A549 (cell line): ENCODE data around the gene FAF1. TPM values are rescaled to one million over a fixed set of nuclear protein-coding genes. Genes with fewer than 3 reads are reported as not detected.
"Not testable (repeated sequence)": the region's sequence is repeated elsewhere in the genome, so short reads cannot be mapped to it uniquely, and the experiment has no call there.

Experiments used
- ATAC-seq, 2 experiments: fragments of 200-7000 bp in 1 of 2; fragments of >200 bp in 1 of 2; cut with Nextera tagmentation in 1 of 2; cut with Tn5 transposase in 1 of 2; 3 replicates each; pipeline versions ENCODE4 v1.8.0 to v1.9.1; 2018 to 2020; ENCODE audit warnings: mild to moderate bottlenecking in 1 of 2, moderate library complexity in 1 of 2
- CTCF ChIA-PET: fragments of 300-600 bp; sonication (Branson Sonifier 250); formaldehyde crosslinking; extraction: SDS; loops from one replicate; lab custom pipeline; 2021; ENCODE audit warnings: antibody characterized with exemption, inconsistent platforms; lab: Yijun Ruan, JAX
- POLR2A ChIA-PET: fragments of 350-600 bp; formaldehyde crosslinking; extraction: SDS; loops from one replicate; lab custom pipeline; 2021; ENCODE audit warnings: antibody characterized with exemption, inconsistent platforms; lab: Yijun Ruan, JAX
- DNase-seq, 2 experiments: peaks; one replicate each; pipeline versions ENCODE4 v3.0.0 to v3.0.0-alpha.2; 2011 to 2016; ENCODE audit warnings: low read depth in 1 of 2, low spot score in 1 of 2
- FAIRE-seq: peaks from 2 replicates; lab custom pipeline; 2011; peaks lifted over from hg19 to GRCh38; lab: Jason Lieb, UNC
- H3K27ac ChIP-seq, 2 experiments: fragments of >200 bp; sonication (Bioruptor Twin); formaldehyde crosslinking; 3 replicates each; pipeline ENCODE4 v1.5.1; 2016 to 2017
- H3K4me1 ChIP-seq: fragments of >200 bp; sonication (Bioruptor Twin); formaldehyde crosslinking; 3 replicates; pipeline ENCODE4 v1.6.1; 2016
- H3K4me2 ChIP-seq: fragments of >200 bp; sonication (Bioruptor Twin); formaldehyde crosslinking; 3 replicates; pipeline ENCODE4 v1.6.1; 2016
- H3K4me3 ChIP-seq: fragments of >200 bp; sonication (Bioruptor Twin); formaldehyde crosslinking; 3 replicates; pipeline ENCODE4 v1.5.1; 2016
- H3K9me3 ChIP-seq: fragments of >200 bp; sonication (Bioruptor Twin); formaldehyde crosslinking; 3 replicates; pipeline ENCODE4 v1.6.1; 2016
- CBX8 ChIP-seq: fragments of 200-600 bp; sonication (generic); IDR thresholded peaks from 2 replicates; pipeline ENCODE4 v1.6.1; 2016
- CEBPB ChIP-seq, 2 experiments: fragments of >200 bp in 1 of 2; sonication (Bioruptor Twin) in 1 of 2; formaldehyde crosslinking in 1 of 2; IDR thresholded peaks; 2 replicates each; pipeline ENCODE4 v1.6.1; 2012 to 2016
- FOSL2 ChIP-seq, 2 experiments: fragments of 450-650 bp in 1 of 2; fragments of >200 bp in 1 of 2; sonication (Bioruptor Twin) in 1 of 2; formaldehyde crosslinking; IDR thresholded peaks; 2 replicates each; pipeline versions ENCODE4 v1.5.0 to v1.6.1; 2016 to 2020; ENCODE audit warnings: mild to moderate bottlenecking in 1 of 2, moderate library complexity in 1 of 2
- FOXS1 ChIP-seq: fragments of 250-450 bp; sonication (Bioruptor Pico); IDR thresholded peaks from 2 replicates; pipeline ENCODE4 v1.5.0; 2020; ENCODE audit warnings: mild to moderate bottlenecking, moderate library complexity
- HES2 ChIP-seq: fragments of >200 bp; sonication (Bioruptor Twin); formaldehyde crosslinking; IDR thresholded peaks from 2 replicates; pipeline ENCODE4 v1.6.1; 2016
- HOXB5 ChIP-seq: fragments of 250-450 bp; sonication (Bioruptor Pico); IDR thresholded peaks from 2 replicates; pipeline ENCODE4 v1.5.0; 2020; ENCODE audit warnings: mild to moderate bottlenecking, moderate library complexity
- KDM1A ChIP-seq: fragments of 200-600 bp; sonication (generic); IDR thresholded peaks from 2 replicates; pipeline ENCODE4 v1.6.1; 2016; ENCODE audit warnings: low read depth, mild to moderate bottlenecking
- KDM5A ChIP-seq: fragments of 200-600 bp; sonication (generic); IDR thresholded peaks from 2 replicates; pipeline ENCODE4 v1.6.1; 2016; ENCODE audit warnings: antibody characterized with exemption, mild to moderate bottlenecking
- MAX ChIP-seq: IDR thresholded peaks from 2 replicates; pipeline ENCODE4 v1.6.1; 2012
- MAZ ChIP-seq: fragments of 150-350 bp; IDR thresholded peaks from 2 replicates; pipeline ENCODE4 v1.6.1; 2014; ENCODE audit warnings: antibody characterized with exemption, low read depth, low read length, borderline replicate concordance
- MYC ChIP-seq: IDR thresholded peaks from 2 replicates; pipeline ENCODE4 v1.6.1; 2012; ENCODE audit warnings: mild to moderate bottlenecking, inconsistent platforms, low read length, improper control_type of control experiment, borderline replicate concordance
- NR3C1 ChIP-seq: fragments of >200 bp; sonication (Bioruptor Twin); formaldehyde crosslinking; IDR thresholded peaks from 3 replicates; pipeline ENCODE4 v1.6.1; 2017
- PBX3 ChIP-seq: IDR thresholded peaks from 2 replicates; pipeline ENCODE4 v1.6.1; 2012
- RAD21 ChIP-seq, 2 experiments: fragments of >200 bp in 1 of 2; sonication (Bioruptor Twin) in 1 of 2; formaldehyde crosslinking in 1 of 2; IDR thresholded peaks in 1 of 2; conservative IDR thresholded peaks in 1 of 2; 2 replicates in 1 of 2; 3 replicates in 1 of 2; pipeline ENCODE4 v1.6.1; 2012 to 2018; ENCODE audit warnings: inconsistent platforms in 1 of 2
- TFCP2L1 ChIP-seq: fragments of 250-450 bp; sonication (Bioruptor Pico); IDR thresholded peaks from 2 replicates; pipeline ENCODE4 v1.5.0; 2021; ENCODE audit warnings: mild to moderate bottlenecking
- TP53 ChIP-seq: fragments of 250-450 bp; sonication (Bioruptor Pico); IDR thresholded peaks from 2 replicates; pipeline ENCODE4 v1.5.0; 2021; ENCODE audit warnings: mild to moderate bottlenecking, moderate library complexity
- ZFP36 ChIP-seq: fragments of 450-650 bp; IDR thresholded peaks from 2 replicates; pipeline ENCODE4 v1.6.1; 2014; ENCODE audit warnings: borderline replicate concordance; ENCODE audit not compliant: partially characterized antibody
- ZSCAN20 ChIP-seq: fragments of 250-450 bp; sonication (Bioruptor Pico); IDR thresholded peaks from 2 replicates; pipeline ENCODE4 v1.8.0; 2022; ENCODE audit warnings: mild to moderate bottlenecking, moderate library complexity
- WGBS: methylation state at CpG from one replicate; pipeline ENCODE4 v1.1.6; 2017; ENCODE audit errors: missing lambda C conversion rate; 5-methylcytosine and 5-hydroxymethylcytosine counted together
- polyA plus RNA-seq, 4 experiments: library from polyadenylated mRNA; depleted of rRNA in 3 of 4; stranded (reverse); fragments of >200 nt; fragmentation: RNase III in 1 of 4; extraction: RNeasy Plus Mini Kit Qiagen cat#74134 plus additional on column Dnase treatment in 1 of 4; gene quantifications; 2 replicates in 3 of 4; 3 replicates in 1 of 4; pipeline ENCODE4 v1.2.3, GENCODE V29; 2011 to 2017

FAF1 gene
- polyA plus RNA-seq, 2 of the 4 experiments (the other 2 are of a cell fraction), result 31.7 to 46.2 TPM

GRCh38 chr1:50940291-50940690 is 19.8 kb downstream of the FAF1 start:
- Histone ChIP-seq H3K4me3 (no peak overlapping the region), H3K4me2 (no peak overlapping the region)
- WGBS, result 92% methylated on average over 3 of the region's 3 CpGs
- FAIRE-seq, result no peak
- DNase-seq, result no peak
- TF ChIP-seq MAX, result no peak
- no peak for TF ChIP-seq FOXS1
- no peak for TF ChIP-seq CEBPB (IDR thresholded peaks at IDR 0.05)
- no peak for TF ChIP-seq PBX3
- no peak for TF ChIP-seq MYC
- TF ChIP-seq ZFP36, result no peak
- TF ChIP-seq NR3C1, result no peak
- no peak for TF ChIP-seq TP53 (CRISPR knock-in tag)
- no peak for TF ChIP-seq MAZ
- TF ChIP-seq HES2, result no peak
- no peak for TF ChIP-seq FOSL2 (IDR thresholded peaks at IDR 0.05)
- no peak for TF ChIP-seq FOSL2 (CRISPR knock-in tag; IDR thresholded peaks at IDR 0.05)
- TF ChIP-seq KDM1A, result no peak
- TF ChIP-seq, all 56 proteins: peak for 0
- POLR2A ChIA-PET, result no interaction called here
- no peak for ATAC-seq
- CTCF ChIA-PET, result interaction anchor here (0.5 to 1.2 kb wide), 3 partner anchors 93 to 249 kb away, joined by 3 to 4 read pairs (median 3); no protein-coding TSS in a partner anchor
- no peaks in the 10 kb centered on the region for H3K4me1 ChIP-seq
- H3K27ac ChIP-seq, result no peak overlapping the region
- no peaks in the 10 kb centered on the region for H3K9me3 ChIP-seq

- H3K4me2 ChIP-seq, result no peak overlapping the region
- ChIA-PET POLR2A (no interaction called here), CTCF (no interaction called here)
- no peak for DNase-seq
- H3K4me3 ChIP-seq, result no peak overlapping the region
- FAIRE-seq, result no peak
- H3K4me1 ChIP-seq, result no peaks in the 10 kb centered on the region
- no peaks in the 10 kb centered on the region for H3K9me3 ChIP-seq
- H3K27ac ChIP-seq, result no peak overlapping the region
- TF ChIP-seq MYC, result no peak
- no peak for TF ChIP-seq HOXB5 (CRISPR knock-in tag)
- no peak for TF ChIP-seq TFCP2L1 (CRISPR knock-in tag)
- no peak for TF ChIP-seq KDM5A
- TF ChIP-seq FOSL2 (IDR thresholded peaks at IDR 0.05), result no peak
- TF ChIP-seq FOSL2 (CRISPR knock-in tag; IDR thresholded peaks at IDR 0.05), result no peak
- TF ChIP-seq CBX8, result no peak
- no peak for TF ChIP-seq RAD21 (conservative IDR thresholded peaks at IDR 0.05 in 1 of 2, IDR thresholded peaks at IDR 0.05 in 1 of 2)
- no peak for TF ChIP-seq ZSCAN20 (CRISPR knock-in tag)
- TF ChIP-seq, all 56 proteins: peak for 0
- no peak for ATAC-seq
- 91% methylated on average over 2 of the region's 2 CpGs for WGBS
Observed at GRCh38 chr1:50936321-50936720, 23.7 kb downstream of the FAF1 start.

GRCh38 chr1:50935276-50935675 is 24.8 kb downstream of the FAF1 start:
- DNase-seq, H3K4me3 ChIP-seq, POLR2A ChIA-PET, ATAC-seq, H3K4me1 ChIP-seq, FAIRE-seq, H3K4me2 ChIP-seq, CTCF ChIA-PET, H3K9me3 ChIP-seq, H3K27ac ChIP-seq: not testable (repeated sequence)
- WGBS, result 91% methylated on average over 2 of the region's 2 CpGs

- Histone ChIP-seq H3K4me3 (no peak overlapping the region), H3K9me3 (no peaks in the 10 kb centered on the region), H3K4me2 (no peak overlapping the region), H3K27ac (no peak overlapping the region), H3K4me1 (no peaks in the 10 kb centered on the region)
- FAIRE-seq (no peak), DNase-seq (no peak)
- no peak for TF ChIP-seq TP53 (CRISPR knock-in tag)
- TF ChIP-seq ZSCAN20 (CRISPR knock-in tag), result no peak
- TF ChIP-seq, all 56 proteins: peak for 0
- POLR2A ChIA-PET, result no interaction called here
- CTCF ChIA-PET, result no interaction called here
- ATAC-seq, result no peak
Observed at GRCh38 chr1:50934838-50935237, 25.2 kb downstream of the FAF1 start.

GRCh38 chr1:50933770-50934169 is 26.3 kb downstream of the FAF1 start:
- POLR2A ChIA-PET, FAIRE-seq, H3K9me3 ChIP-seq, CTCF ChIA-PET, H3K4me2 ChIP-seq, H3K4me3 ChIP-seq, H3K4me1 ChIP-seq, H3K27ac ChIP-seq, DNase-seq, ATAC-seq: not testable (repeated sequence)
- 86% methylated on average over 3 of the region's 3 CpGs for WGBS

GRCh38 chr1:50932043-50932442 is 28.0 kb downstream of the FAF1 start:
- H3K27ac ChIP-seq, POLR2A ChIA-PET, H3K9me3 ChIP-seq, ATAC-seq, DNase-seq, FAIRE-seq, H3K4me3 ChIP-seq, H3K4me2 ChIP-seq, H3K4me1 ChIP-seq, CTCF ChIA-PET: not testable (repeated sequence)
- WGBS, result 94% methylated on average over 4 of the region's 4 CpGs
